Aorta (tissue), 5 donors: Measurements from ENCODE around the gene CD177. TPM values are rescaled to one million over a fixed set of nuclear protein-coding genes. Genes with fewer than 3 reads are reported as not detected.
"Not testable (repeated sequence)": the region's sequence is repeated elsewhere in the genome, so short reads cannot be mapped to it uniquely, and the experiment has no call there.

Experiments
- ATAC-seq: fragments of 200-7000 bp; cut with Tn5 transposase; one replicate; pipeline ENCODE4 v1.9.1; 2022; ENCODE audit warnings: moderate library complexity; ENCODE audit not compliant: low FRiP score
- DNase-seq, 2 donors: peaks; one replicate each; pipeline ENCODE4 v3.0.0-alpha.2; 2020
- H3K27ac ChIP-seq, 2 donors: one replicate each; pipeline ENCODE4 v1.5.1; 2013; ENCODE audit warnings: low read length in 2 of 2, mild to moderate bottlenecking in 2 of 2, moderate library complexity in 2 of 2, control low read depth in 1 of 2, inconsistent platforms in 1 of 2, low read depth in 1 of 2
- H3K27me3 ChIP-seq, 2 donors: one replicate each; pipeline ENCODE4 v1.6.1; 2013; ENCODE audit warnings: control low read depth in 1 of 2, low read length in 1 of 2, mild to moderate bottlenecking in 1 of 2, moderate library complexity in 1 of 2; ENCODE audit not compliant: insufficient read depth in 2 of 2, control insufficient read depth in 1 of 2
- H3K36me3 ChIP-seq, 2 donors: one replicate each; pipeline ENCODE4 v1.6.1; 2013; ENCODE audit warnings: control low read depth in 1 of 2, low read length in 1 of 2, mild to moderate bottlenecking in 1 of 2; ENCODE audit not compliant: insufficient read depth in 2 of 2, control insufficient read depth in 1 of 2
- H3K4me1 ChIP-seq, 2 donors: one replicate each; pipeline ENCODE4 v1.6.1; 2013; ENCODE audit warnings: low read length in 2 of 2, control low read depth in 1 of 2, mild to moderate bottlenecking in 1 of 2, moderate library complexity in 1 of 2; ENCODE audit not compliant: insufficient read depth in 2 of 2, control insufficient read depth in 1 of 2
- H3K4me3 ChIP-seq, 2 donors: one replicate each; pipeline ENCODE4 v1.5.1; 2013; ENCODE audit warnings: low read length in 2 of 2, control low read depth in 1 of 2, mild to moderate bottlenecking in 1 of 2
- H3K9me3 ChIP-seq: one replicate; pipeline ENCODE4 v1.6.1; 2013; ENCODE audit warnings: mild to moderate bottlenecking, low read length; ENCODE audit not compliant: control insufficient read depth
- WGBS, 2 donors: extraction: QIAGEN DNeasy Blood & Tissue Kit; methylation state at CpG; one replicate each; pipeline ENCODE4 v1.1.7; 2013; 5-methylcytosine and 5-hydroxymethylcytosine counted together
- intact Hi-C, 2 donors: fragments of 100-400 bp; cut with DNase I; formaldehyde crosslinking; loops; one replicate each; pipeline versions ENCODE4 v1.14.2 to v1.15.0; 2022
- polyA plus RNA-seq, 2 donors: library from polyadenylated mRNA; stranded (reverse); fragments of 200-250 nt; gene quantifications; one replicate each; pipeline ENCODE4 v1.2.3, GENCODE V29; 2013
- total RNA-seq, 2 donors: library from RNA; stranded (reverse); fragmentation: NEBNext Ultra II Directional; extraction: Animal tissue kit (Norgen Biotek cat#: 25700); gene quantifications; one replicate each; pipeline ENCODE4 v1.2.1, GENCODE V29; 2021
- donor health status: healthy with polysubstance abuse.
- donor health status: Bipolar disorder and iron deficiency.
- donor health status: DM: no; HTN: no; CAD: no.
- donor health status: DM: no; HTN: no; CAD: no.
- donor health status: DM: yes; HTN: yes; CAD: no.

Gene CD177
- total and polyA plus RNA-seq, 4 donors = 0.13 to 6.0 (median 2.4) TPM

- intact Hi-C loops = no loop called here
- DNase-seq = no peak
- Histone ChIP-seq H3K27ac (no peak overlapping the region), H3K36me3 (no peaks in the 10 kb centered on the region), H3K4me3 (no peak overlapping the region), H3K9me3 (no peaks in the 10 kb centered on the region), H3K4me1 (no peaks in the 10 kb centered on the region), H3K27me3 (no peaks in the 10 kb centered on the region)
- WGBS, 2 donors = 78 to 80% methylated on average over 2 of the region's 2 CpGs
- ATAC-seq = no peak
These were observed 23.5 kb upstream of the CD177 start for GRCh38 chr19:43329989-43330388.

- no peaks in the 10 kb centered on the region for H3K4me1 ChIP-seq
- no peaks in the 10 kb centered on the region for H3K36me3 ChIP-seq
- no peaks in the 10 kb centered on the region for H3K27me3 ChIP-seq
- DNase-seq (no peak), ATAC-seq (no peak)
- no peak overlapping the region for H3K27ac ChIP-seq
- WGBS, 2 donors = 69 to 73% methylated on average over 11 of the region's 11 CpGs
- H3K4me3 ChIP-seq = no peak overlapping the region
- no peaks in the 10 kb centered on the region for H3K9me3 ChIP-seq
- intact Hi-C loops = no loop called here
These were observed 22.6 kb upstream of the CD177 start for GRCh38 chr19:43330726-43331434.

- no peak overlapping the region for H3K27ac ChIP-seq
- DNase-seq (no peak), ATAC-seq (no peak)
- H3K4me3 ChIP-seq = no peak overlapping the region
- no peaks in the 10 kb centered on the region for H3K9me3 ChIP-seq
- WGBS, 2 donors = 69 to 76% methylated on average over 4 of the region's 4 CpGs
- H3K36me3 ChIP-seq = no peaks in the 10 kb centered on the region
- no peaks in the 10 kb centered on the region for H3K4me1 ChIP-seq
- intact Hi-C loops = no loop called here
- H3K27me3 ChIP-seq = no peaks in the 10 kb centered on the region
These were observed 22.0 kb upstream of the CD177 start for GRCh38 chr19:43331435-43332010.

GRCh38 chr19:43332058-43332922 lies 21.2 kb upstream of the CD177 start:
- ATAC-seq (peak; percentile 26), DNase-seq (no peak)
- WGBS, 2 donors = 69 to 70% methylated on average over 10 of the region's 10 CpGs
- H3K27me3 ChIP-seq = no peaks in the 10 kb centered on the region
- no peaks in the 10 kb centered on the region for H3K9me3 ChIP-seq
- intact Hi-C loops = no loop called here
- H3K4me1 ChIP-seq = no peaks in the 10 kb centered on the region
- H3K36me3 ChIP-seq = no peaks in the 10 kb centered on the region
- H3K27ac ChIP-seq = no peak overlapping the region
- H3K4me3 ChIP-seq = no peak overlapping the region

GRCh38 chr19:43336508-43336907 lies 17.0 kb upstream of the CD177 start:
- H3K27ac ChIP-seq, H3K36me3 ChIP-seq, intact Hi-C loops, H3K4me3 ChIP-seq, H3K9me3 ChIP-seq, H3K27me3 ChIP-seq, H3K4me1 ChIP-seq, ATAC-seq, DNase-seq: not testable (repeated sequence)
- WGBS, 2 donors = 89 to 100% methylated on average over 2 of the region's 2 CpGs

- H3K27me3 ChIP-seq = no peaks in the 10 kb centered on the region
- no peak for DNase-seq
- no peaks in the 10 kb centered on the region for H3K9me3 ChIP-seq
- H3K4me3 ChIP-seq = no peak overlapping the region
- 79 to 80% methylated on average over 8 of the region's 8 CpGs for WGBS, 2 donors
- intact Hi-C loops = no loop called here
- no peaks in the 10 kb centered on the region for H3K36me3 ChIP-seq
- no peak for ATAC-seq
- H3K4me1 ChIP-seq = no peaks in the 10 kb centered on the region
- H3K27ac ChIP-seq = no peak overlapping the region
These were observed 15.7 kb upstream of the CD177 start for GRCh38 chr19:43337737-43338136.

GRCh38 chr19:43338530-43338929 lies 15.0 kb upstream of the CD177 start:
- H3K27me3 ChIP-seq = no peaks in the 10 kb centered on the region
- WGBS, 2 donors = 55 to 66% methylated on average over 5 of the region's 5 CpGs
- H3K4me1 ChIP-seq = no peaks in the 10 kb centered on the region
- intact Hi-C loops = no loop called here
- H3K36me3 ChIP-seq = no peaks in the 10 kb centered on the region
- no peak overlapping the region for H3K4me3 ChIP-seq
- H3K27ac ChIP-seq = no peak overlapping the region
- no peaks in the 10 kb centered on the region for H3K9me3 ChIP-seq
- no peak for ATAC-seq
- DNase-seq = no peak

- DNase-seq, H3K4me1 ChIP-seq, H3K4me3 ChIP-seq, intact Hi-C loops, H3K36me3 ChIP-seq, H3K9me3 ChIP-seq, H3K27me3 ChIP-seq, ATAC-seq, H3K27ac ChIP-seq: not testable (repeated sequence)
- 43 to 51% methylated on average over 6 of the region's 6 CpGs for WGBS, 2 donors
These were observed 14.1 kb upstream of the CD177 start for GRCh38 chr19:43339243-43339930.
